KMS-11 (cell line): Measurements from ENCODE around the gene TSPAN11.

Experiments
- H2AFZ ChIP-seq: fragments of 200-600 bp; sonication (generic); 2 replicates; pipeline ENCODE4 v1.6.1; 2016; ENCODE audit warnings: antibody characterized with exemption, mixed run types, low read depth
- H3K27ac ChIP-seq: fragments of 200-600 bp; sonication (generic); 2 replicates; pipeline ENCODE4 v1.6.1; 2016; ENCODE audit warnings: mild to moderate bottlenecking, mixed run types
- H3K27me3 ChIP-seq: fragments of 200-600 bp; sonication (generic); 2 replicates; pipeline ENCODE4 v1.6.1; 2017; ENCODE audit warnings: mild to moderate bottlenecking, low read depth, mixed run types, moderate library complexity; ENCODE audit not compliant: insufficient read depth
- H3K36me3 ChIP-seq: fragments of 200-600 bp; sonication (generic); 2 replicates; pipeline ENCODE4 v1.6.1; 2017; ENCODE audit warnings: mild to moderate bottlenecking, mixed run types; ENCODE audit not compliant: insufficient read depth
- H3K4me1 ChIP-seq: fragments of 200-600 bp; sonication (generic); 2 replicates; pipeline ENCODE4 v1.6.1; 2016; ENCODE audit warnings: mild to moderate bottlenecking, low read depth, mixed run types; ENCODE audit not compliant: poor library complexity, severe bottlenecking
- H3K4me2 ChIP-seq: fragments of 200-600 bp; sonication (generic); 2 replicates; pipeline ENCODE4 v1.7.0; 2016; ENCODE audit warnings: mild to moderate bottlenecking, mixed run types
- H3K4me3 ChIP-seq: fragments of 200-600 bp; sonication (generic); IDR thresholded peaks from 2 replicates; pipeline ENCODE4 v1.6.1; 2017; ENCODE audit warnings: low read depth, low read length, mixed read lengths; ENCODE audit not compliant: insufficient read depth
- H3K79me2 ChIP-seq: fragments of 200-600 bp; sonication (generic); 2 replicates; pipeline ENCODE4 v1.6.1; 2016; ENCODE audit warnings: low read depth, mixed run types; ENCODE audit not compliant: insufficient read depth
- H3K9ac ChIP-seq: fragments of 200-600 bp; sonication (generic); 2 replicates; pipeline ENCODE4 v1.6.1; 2016; ENCODE audit warnings: mild to moderate bottlenecking, mixed run types
- H4K20me1 ChIP-seq: fragments of 200-600 bp; sonication (generic); 2 replicates; pipeline ENCODE4 v1.6.1; 2016; ENCODE audit warnings: mild to moderate bottlenecking, mixed run types; ENCODE audit not compliant: insufficient read depth
- CTCF ChIP-seq: fragments of 200-600 bp; sonication (generic); conservative IDR thresholded peaks from 2 replicates; pipeline ENCODE4 v1.6.1; 2017; ENCODE audit warnings: low read depth, mild to moderate bottlenecking, antibody characterized with exemption, low read length, moderate library complexity, mixed read lengths

The TSPAN11 gene

GRCh38 chr12:31037931-31038330 lies 111.4 kb downstream of the TSPAN11 start:
- Histone ChIP-seq H3K27ac (no peak overlapping the region), H3K4me3 (no peak overlapping the region), H2AFZ (no peak overlapping the region), H3K4me1 (no peaks in the 10 kb centered on the region), H3K36me3 (no peaks in the 10 kb centered on the region), H3K79me2 (no peaks in the 10 kb centered on the region), H3K9ac (no peak overlapping the region), H3K27me3 (no peaks in the 10 kb centered on the region), H4K20me1 (no peaks in the 10 kb centered on the region), H3K4me2 (no peak overlapping the region)
- no peak for TF ChIP-seq CTCF

DNA sequence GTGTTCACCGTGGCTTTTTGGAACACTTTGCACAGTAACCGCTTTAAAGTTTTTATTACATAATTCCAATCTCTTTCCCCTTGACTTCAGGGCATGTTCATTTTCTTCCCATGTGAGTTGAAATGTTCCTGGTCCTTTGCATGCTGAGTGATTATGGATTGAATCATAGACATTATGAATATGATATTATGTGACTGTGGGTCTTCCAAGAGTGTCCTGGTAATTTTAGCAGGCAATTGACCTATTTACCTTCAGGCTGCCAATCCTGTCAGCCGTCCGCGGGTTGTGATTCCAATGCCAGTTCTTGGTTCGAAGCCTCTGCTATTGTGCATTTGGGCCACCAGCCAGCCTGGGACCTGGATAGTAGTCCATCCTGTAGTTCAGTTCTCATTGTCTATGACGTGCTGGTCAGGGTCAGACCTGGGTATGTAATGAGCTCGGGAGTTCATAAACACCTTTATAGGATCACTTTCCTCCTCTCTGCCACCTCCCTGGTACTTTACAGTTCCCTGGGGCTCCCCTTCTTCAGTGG lies 114.6 kb downstream of the TSPAN11 start:
- no peaks in the 10 kb centered on the region for H3K36me3 ChIP-seq
- H4K20me1 ChIP-seq, result no peaks in the 10 kb centered on the region
- H3K27ac ChIP-seq, result no peak overlapping the region
- no peaks in the 10 kb centered on the region for H3K27me3 ChIP-seq
- H2AFZ ChIP-seq, result no peak overlapping the region
- H3K79me2 ChIP-seq, result no peaks in the 10 kb centered on the region
- no peak for TF ChIP-seq CTCF
- no peak overlapping the region for H3K4me3 ChIP-seq
- no peaks in the 10 kb centered on the region for H3K4me1 ChIP-seq
- H3K4me2 ChIP-seq, result no peak overlapping the region
- H3K9ac ChIP-seq, result no peak overlapping the region
